ENCODE measurements around the gene GPRIN3. TPM values are rescaled to one million over a fixed set of nuclear protein-coding genes. Genes with fewer than 3 reads are reported as not detected.

GPRIN3 gene
- total RNA-seq, 1 experiment from 2014 or later = 0.39 TPM

DNA sequence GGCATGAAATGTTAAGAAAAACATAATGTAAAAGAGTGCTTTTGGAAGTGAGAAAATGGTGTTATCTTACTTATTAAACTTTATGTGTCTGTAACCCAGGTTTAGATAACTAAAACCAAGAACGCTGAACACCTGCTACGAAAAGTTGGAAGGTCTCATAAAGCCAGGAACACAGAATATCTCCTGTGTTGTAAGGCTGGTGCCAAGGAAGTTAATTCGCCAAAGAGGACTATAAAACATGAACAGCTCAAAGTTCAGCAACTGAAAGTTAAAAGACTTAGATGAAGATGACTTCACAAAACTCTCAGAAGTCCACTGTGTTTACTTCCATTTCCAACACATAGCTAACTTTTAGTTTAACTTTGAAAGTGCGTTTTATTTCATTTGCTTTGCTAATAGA, 54.3 kb downstream of the GPRIN3 start (continued):
- TF ChIP-seq, protein P1, sequence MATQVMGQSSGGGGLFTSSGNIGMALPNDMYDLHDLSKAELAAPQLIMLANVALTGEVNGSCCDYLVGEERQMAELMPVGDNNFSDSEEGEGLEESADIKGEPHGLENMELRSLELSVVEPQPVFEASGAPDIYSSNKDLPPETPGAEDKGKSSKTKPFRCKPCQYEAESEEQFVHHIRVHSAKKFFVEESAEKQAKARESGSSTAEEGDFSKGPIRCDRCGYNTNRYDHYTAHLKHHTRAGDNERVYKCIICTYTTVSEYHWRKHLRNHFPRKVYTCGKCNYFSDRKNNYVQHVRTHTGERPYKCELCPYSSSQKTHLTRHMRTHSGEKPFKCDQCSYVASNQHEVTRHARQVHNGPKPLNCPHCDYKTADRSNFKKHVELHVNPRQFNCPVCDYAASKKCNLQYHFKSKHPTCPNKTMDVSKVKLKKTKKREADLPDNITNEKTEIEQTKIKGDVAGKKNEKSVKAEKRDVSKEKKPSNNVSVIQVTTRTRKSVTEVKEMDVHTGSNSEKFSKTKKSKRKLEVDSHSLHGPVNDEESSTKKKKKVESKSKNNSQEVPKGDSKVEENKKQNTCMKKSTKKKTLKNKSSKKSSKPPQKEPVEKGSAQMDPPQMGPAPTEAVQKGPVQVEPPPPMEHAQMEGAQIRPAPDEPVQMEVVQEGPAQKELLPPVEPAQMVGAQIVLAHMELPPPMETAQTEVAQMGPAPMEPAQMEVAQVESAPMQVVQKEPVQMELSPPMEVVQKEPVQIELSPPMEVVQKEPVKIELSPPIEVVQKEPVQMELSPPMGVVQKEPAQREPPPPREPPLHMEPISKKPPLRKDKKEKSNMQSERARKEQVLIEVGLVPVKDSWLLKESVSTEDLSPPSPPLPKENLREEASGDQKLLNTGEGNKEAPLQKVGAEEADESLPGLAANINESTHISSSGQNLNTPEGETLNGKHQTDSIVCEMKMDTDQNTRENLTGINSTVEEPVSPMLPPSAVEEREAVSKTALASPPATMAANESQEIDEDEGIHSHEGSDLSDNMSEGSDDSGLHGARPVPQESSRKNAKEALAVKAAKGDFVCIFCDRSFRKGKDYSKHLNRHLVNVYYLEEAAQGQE (IDR thresholded peaks at IDR 0.05; ENCODE audit: low read depth) = no peak

DNA sequence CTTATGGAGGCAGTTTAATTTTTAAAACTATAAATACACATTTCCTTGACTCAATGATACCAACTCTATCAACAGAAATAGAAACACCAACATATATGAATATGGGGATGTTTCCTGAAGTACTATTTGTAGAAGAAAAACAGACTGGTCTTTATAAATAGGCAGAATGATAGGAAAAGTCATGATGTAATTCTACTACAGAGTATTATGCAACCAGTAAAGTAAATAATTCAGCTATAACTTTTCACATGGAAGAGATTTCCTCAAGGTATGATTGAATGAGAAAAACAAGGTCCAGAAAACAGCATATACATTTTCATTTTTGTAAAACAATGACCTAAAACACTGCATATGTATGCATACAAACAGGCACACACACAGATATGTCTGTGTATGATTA, 56.2 kb downstream of the GPRIN3 start:
- no peak for DNase-seq (ENCODE audit: low read depth, low spot score)
- no peak for ATAC-seq
- no peaks in the 10 kb centered on the region for H3K36me3 ChIP-seq (ENCODE audit: control insufficient read depth in 1 of 2, insufficient read depth in 2 of 2, low read length in 2 of 2)
- CTCF ChIA-PET = interaction anchor here (1.0 kb wide), 1 partner anchor 8 kb away, joined by 3 read pairs; no protein-coding TSS in a partner anchor
- intact Hi-C loops (cut with micrococcal nuclease) = loop anchor here (10.0 kb wide), 1 partner anchor 183 kb away; no protein-coding TSS in a partner anchor
- H2AFZ ChIP-seq (ENCODE audit: low read depth, low read length, poor library complexity, severe bottlenecking) = no peak overlapping the region
- H3K9me2 ChIP-seq (ENCODE audit: insufficient read depth) = no peaks in the 10 kb centered on the region
- H3K4me3 ChIP-seq (replicated peaks in 1 of 2; ENCODE audit: low read depth in 1 of 2, low read length in 2 of 2) = no peak overlapping the region
- no TSS peak for BruUV-seq (replicated peaks)
- H3K27me3 ChIP-seq (ENCODE audit: insufficient read depth, low read length) = no peaks in the 10 kb centered on the region
- H3K79me2 ChIP-seq (ENCODE audit: insufficient read depth, low read length) = no peaks in the 10 kb centered on the region
- H3K27ac ChIP-seq (ENCODE audit: low read depth, low read length) = no peak overlapping the region
- no peaks in the 10 kb centered on the region for H3K4me1 ChIP-seq (ENCODE audit: control insufficient read depth in 1 of 2, insufficient read depth in 2 of 2, low read length in 2 of 2)
- POLR2A ChIA-PET = no interaction called here
- H3K4me2 ChIP-seq (ENCODE audit: low read length) = no peak overlapping the region
- no peaks in the 10 kb centered on the region for H4K20me1 ChIP-seq (ENCODE audit: insufficient read depth)
- H3K9me3 ChIP-seq (ENCODE audit: control insufficient read depth in 1 of 2, insufficient read depth in 1 of 2, low read depth in 1 of 2, low read length in 2 of 2) = no peaks in the 10 kb centered on the region
- RAD21 ChIA-PET (ENCODE audit: low non-redundant PET in 1 of 2, low total read pairs in 2 of 2, uncharacterized antibody in 2 of 2, unreplicated experiment in 2 of 2) = no interaction called here
- no peak for TF ChIP-seq ZNF274 (IDR thresholded peaks at IDR 0.05; ENCODE audit: low read depth, low read length)
- TF ChIP-seq POLR2AphosphoS5 (IDR thresholded peaks at IDR 0.05; ENCODE audit: low read depth, low read length) = no peak
- TF ChIP-seq POLR2A (IDR thresholded peaks at IDR 0.05; ENCODE audit: borderline replicate concordance, extremely low read depth, insufficient read depth, insufficient read length) = no peak
- no peak for TF ChIP-seq ZFX (IDR thresholded peaks at IDR 0.05)
- TF ChIP-seq, protein P1 (IDR thresholded peaks at IDR 0.05; ENCODE audit: low read depth) = no peak
- TF ChIP-seq EGR1 (IDR thresholded peaks at IDR 0.05; ENCODE audit: low read depth) = no peak
- TF ChIP-seq, protein P2, sequence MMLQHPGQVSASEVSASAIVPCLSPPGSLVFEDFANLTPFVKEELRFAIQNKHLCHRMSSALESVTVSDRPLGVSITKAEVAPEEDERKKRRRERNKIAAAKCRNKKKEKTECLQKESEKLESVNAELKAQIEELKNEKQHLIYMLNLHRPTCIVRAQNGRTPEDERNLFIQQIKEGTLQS (IDR thresholded peaks at IDR 0.05) = no peak
- no peak for TF ChIP-seq RAD21 (IDR thresholded peaks at IDR 0.05; ENCODE audit: low read depth)
- no peak for TF ChIP-seq SIN3A (IDR thresholded peaks at IDR 0.05; ENCODE audit: low read depth)
- TF ChIP-seq ELF1 (IDR thresholded peaks at IDR 0.05; ENCODE audit: borderline replicate concordance, low read depth) = no peak
- TF ChIP-seq EZH2 (IDR thresholded peaks at IDR 0.05) = no peak
- TF ChIP-seq, protein P3, sequence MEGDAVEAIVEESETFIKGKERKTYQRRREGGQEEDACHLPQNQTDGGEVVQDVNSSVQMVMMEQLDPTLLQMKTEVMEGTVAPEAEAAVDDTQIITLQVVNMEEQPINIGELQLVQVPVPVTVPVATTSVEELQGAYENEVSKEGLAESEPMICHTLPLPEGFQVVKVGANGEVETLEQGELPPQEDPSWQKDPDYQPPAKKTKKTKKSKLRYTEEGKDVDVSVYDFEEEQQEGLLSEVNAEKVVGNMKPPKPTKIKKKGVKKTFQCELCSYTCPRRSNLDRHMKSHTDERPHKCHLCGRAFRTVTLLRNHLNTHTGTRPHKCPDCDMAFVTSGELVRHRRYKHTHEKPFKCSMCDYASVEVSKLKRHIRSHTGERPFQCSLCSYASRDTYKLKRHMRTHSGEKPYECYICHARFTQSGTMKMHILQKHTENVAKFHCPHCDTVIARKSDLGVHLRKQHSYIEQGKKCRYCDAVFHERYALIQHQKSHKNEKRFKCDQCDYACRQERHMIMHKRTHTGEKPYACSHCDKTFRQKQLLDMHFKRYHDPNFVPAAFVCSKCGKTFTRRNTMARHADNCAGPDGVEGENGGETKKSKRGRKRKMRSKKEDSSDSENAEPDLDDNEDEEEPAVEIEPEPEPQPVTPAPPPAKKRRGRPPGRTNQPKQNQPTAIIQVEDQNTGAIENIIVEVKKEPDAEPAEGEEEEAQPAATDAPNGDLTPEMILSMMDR (IDR thresholded peaks at IDR 0.05 in 2 of 3, conservative IDR thresholded peaks at IDR 0.05 in 1 of 3; ENCODE audit: borderline replicate concordance in 1 of 3, insufficient read depth in 1 of 3, low read depth in 2 of 3, low read length in 2 of 3) = no peak
- TF ChIP-seq CEBPB (IDR thresholded peaks at IDR 0.05; ENCODE audit: low read depth) = no peak
- TF ChIP-seq, protein P4, sequence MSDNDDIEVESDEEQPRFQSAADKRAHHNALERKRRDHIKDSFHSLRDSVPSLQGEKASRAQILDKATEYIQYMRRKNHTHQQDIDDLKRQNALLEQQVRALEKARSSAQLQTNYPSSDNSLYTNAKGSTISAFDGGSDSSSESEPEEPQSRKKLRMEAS (IDR thresholded peaks at IDR 0.05) = no peak
- TF ChIP-seq TCF7L2 (IDR thresholded peaks at IDR 0.05; ENCODE audit: borderline replicate concordance, extremely low read depth, insufficient read depth, insufficient read length) = no peak
- no peak for TF ChIP-seq SP1 (IDR thresholded peaks at IDR 0.05; ENCODE audit: low read depth)
- no peak for TF ChIP-seq EZH2phosphoT487 (IDR thresholded peaks at IDR 0.05; ENCODE audit: borderline replicate concordance)
- no peak overlapping the region for H3K9ac ChIP-seq (ENCODE audit: low read length)

All from HCT116 (cell line).